ENCODE data around the gene NTF3. TPM values are rescaled to one million over a fixed set of nuclear protein-coding genes. Genes with fewer than 3 reads are reported as not detected.

NTF3 gene
- total RNA-seq, 1 experiment from 2014 or later: not detected

DNA sequence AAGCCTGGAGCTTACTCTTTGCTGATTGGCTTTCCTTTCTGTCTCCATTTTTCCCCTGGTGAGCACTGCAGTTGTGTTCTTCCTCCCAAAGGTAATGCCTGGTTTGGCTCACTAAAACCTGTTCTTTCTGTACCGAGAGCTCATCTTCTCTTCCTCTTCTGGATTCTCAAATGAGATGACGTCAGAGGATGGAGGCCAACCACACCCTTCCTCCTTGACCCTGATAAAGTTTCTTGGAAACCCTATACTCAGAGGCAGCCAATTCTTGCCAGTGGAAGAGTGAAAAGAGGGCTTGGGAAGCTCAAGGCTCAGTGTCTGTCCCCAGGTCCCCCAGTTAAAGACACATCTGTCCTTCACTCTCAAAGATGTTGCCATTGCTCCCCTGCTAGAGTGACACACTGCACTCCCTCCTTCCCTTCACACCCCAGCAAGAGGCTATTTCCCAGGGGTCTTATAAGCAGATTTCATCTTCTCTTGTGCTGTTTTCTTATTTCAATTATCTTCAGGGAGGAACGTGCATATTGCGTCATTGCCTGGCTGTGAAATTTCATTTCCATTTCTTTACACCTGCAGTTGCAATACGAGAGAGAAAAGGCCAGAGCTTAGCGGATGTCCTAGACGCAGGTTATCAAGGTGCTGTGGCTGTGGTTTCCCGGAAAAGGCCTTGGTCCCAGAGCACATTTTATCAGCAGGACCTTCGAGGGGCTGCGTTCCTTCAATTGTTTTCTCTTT, 27.3 kb downstream of the NTF3 start:
- H3K9ac ChIP-seq (ENCODE audit: low read length): no peak overlapping the region
- no peaks in the 10 kb centered on the region for H3K79me2 ChIP-seq (ENCODE audit: insufficient read depth, low read length)
- no peaks in the 10 kb centered on the region for H3K9me3 ChIP-seq (ENCODE audit: control insufficient read depth in 1 of 2, insufficient read depth in 1 of 2, low read depth in 1 of 2, low read length in 2 of 2)
- no peaks in the 10 kb centered on the region for H4K20me1 ChIP-seq (ENCODE audit: insufficient read depth)
- no peak overlapping the region for H2AFZ ChIP-seq (ENCODE audit: low read depth, low read length, poor library complexity, severe bottlenecking)
- ChIA-PET POLR2A (no interaction called here), CTCF (no interaction called here), RAD21 (ENCODE audit: low non-redundant PET in 1 of 2, low total read pairs in 2 of 2, uncharacterized antibody in 2 of 2, unreplicated experiment in 2 of 2) (no interaction called here)
- peaks cover 6% of the 10 kb centered on the region; the same call in 1 of the 2 replicates for H3K27me3 ChIP-seq (ENCODE audit: insufficient read depth, low read length)
- DNase-seq (ENCODE audit: low read depth, low spot score): no peak
- no peaks in the 10 kb centered on the region for H3K9me2 ChIP-seq (ENCODE audit: insufficient read depth)
- peaks cover 0 to 8% of the 10 kb centered on the region in 2 experiments; a peak in 3 of 4 replicates for H3K4me1 ChIP-seq (ENCODE audit: control insufficient read depth in 1 of 2, insufficient read depth in 2 of 2, low read length in 2 of 2)
- TF ChIP-seq CTCF (IDR thresholded peaks at IDR 0.05 in 2 of 3, conservative IDR thresholded peaks at IDR 0.05 in 1 of 3; ENCODE audit: borderline replicate concordance in 1 of 3, insufficient read depth in 1 of 3, low read depth in 2 of 3, low read length in 2 of 3): no peak
- no peak for TF ChIP-seq YY1 (IDR thresholded peaks at IDR 0.05; ENCODE audit: extremely low read depth, insufficient replicate concordance, low read depth, low read length)
- TF ChIP-seq SIN3A (IDR thresholded peaks at IDR 0.05; ENCODE audit: low read depth): no peak
- no peak for TF ChIP-seq EZH2phosphoT487 (IDR thresholded peaks at IDR 0.05; ENCODE audit: borderline replicate concordance)
- TF ChIP-seq EZH2 (IDR thresholded peaks at IDR 0.05): no peak
- no peak for TF ChIP-seq ZBTB33 (IDR thresholded peaks at IDR 0.05; ENCODE audit: extremely low read depth, insufficient replicate concordance, low read length)
- TF ChIP-seq JUND (IDR thresholded peaks at IDR 0.05): no peak
- TF ChIP-seq SRF (IDR thresholded peaks at IDR 0.05; ENCODE audit: low read depth): no peak
- TF ChIP-seq TCF7L2 (IDR thresholded peaks at IDR 0.05; ENCODE audit: borderline replicate concordance, extremely low read depth, insufficient read depth, insufficient read length): no peak
- TF ChIP-seq ELF1 (IDR thresholded peaks at IDR 0.05; ENCODE audit: borderline replicate concordance, low read depth): no peak
- no peak for TF ChIP-seq REST (IDR thresholded peaks at IDR 0.05; ENCODE audit: low read depth)
- TF ChIP-seq ZFX (IDR thresholded peaks at IDR 0.05): no peak
- TF ChIP-seq, protein P1, sequence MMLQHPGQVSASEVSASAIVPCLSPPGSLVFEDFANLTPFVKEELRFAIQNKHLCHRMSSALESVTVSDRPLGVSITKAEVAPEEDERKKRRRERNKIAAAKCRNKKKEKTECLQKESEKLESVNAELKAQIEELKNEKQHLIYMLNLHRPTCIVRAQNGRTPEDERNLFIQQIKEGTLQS (IDR thresholded peaks at IDR 0.05): no peak
- TF ChIP-seq POLR2A (IDR thresholded peaks at IDR 0.05; ENCODE audit: borderline replicate concordance, extremely low read depth, insufficient read depth, insufficient read length): no peak
- no peak for TF ChIP-seq POLR2AphosphoS5 (IDR thresholded peaks at IDR 0.05; ENCODE audit: low read depth, low read length)
- TF ChIP-seq FOSL1 (IDR thresholded peaks at IDR 0.05; ENCODE audit: low read depth): no peak
- no peak for TF ChIP-seq CBX3 (IDR thresholded peaks at IDR 0.05; ENCODE audit: low read depth)
- TF ChIP-seq EGR1 (IDR thresholded peaks at IDR 0.05; ENCODE audit: low read depth): no peak
- no peak overlapping the region for H3K4me2 ChIP-seq (ENCODE audit: low read length)
- H3K27ac ChIP-seq (ENCODE audit: low read depth, low read length): no peak overlapping the region
- H3K36me3 ChIP-seq (ENCODE audit: control insufficient read depth in 1 of 2, insufficient read depth in 2 of 2, low read length in 2 of 2): no peaks in the 10 kb centered on the region
- intact Hi-C loops (cut with micrococcal nuclease): no loop called here
- H3K4me3 ChIP-seq (replicated peaks in 1 of 2; ENCODE audit: low read depth in 1 of 2, low read length in 2 of 2): no peak overlapping the region
- BruUV-seq (replicated peaks): no TSS peak
- ATAC-seq: no peak
